ENCODE measurements around the gene REPS1.

Gene REPS1

DNA sequence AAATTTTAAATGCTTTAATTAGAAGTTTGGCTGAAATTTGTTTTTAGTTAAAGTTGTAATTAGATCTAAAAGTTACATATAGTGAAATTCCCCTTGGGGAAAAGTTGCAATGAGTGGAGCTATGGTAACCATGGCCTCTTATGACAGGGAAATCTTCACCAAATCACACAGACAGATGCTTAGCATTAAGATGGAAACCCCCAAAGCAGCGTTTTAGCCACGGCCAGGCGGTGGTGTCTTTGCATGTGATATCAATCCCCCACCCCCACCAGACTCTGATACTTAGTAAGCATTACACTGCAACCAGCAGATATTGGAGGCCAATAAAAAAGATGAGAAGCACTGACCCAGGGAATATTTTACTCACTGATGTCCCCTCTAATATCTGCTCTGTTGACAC is 75.7 kb downstream of the REPS1 start:
- no peak for DNase-seq

DNA sequence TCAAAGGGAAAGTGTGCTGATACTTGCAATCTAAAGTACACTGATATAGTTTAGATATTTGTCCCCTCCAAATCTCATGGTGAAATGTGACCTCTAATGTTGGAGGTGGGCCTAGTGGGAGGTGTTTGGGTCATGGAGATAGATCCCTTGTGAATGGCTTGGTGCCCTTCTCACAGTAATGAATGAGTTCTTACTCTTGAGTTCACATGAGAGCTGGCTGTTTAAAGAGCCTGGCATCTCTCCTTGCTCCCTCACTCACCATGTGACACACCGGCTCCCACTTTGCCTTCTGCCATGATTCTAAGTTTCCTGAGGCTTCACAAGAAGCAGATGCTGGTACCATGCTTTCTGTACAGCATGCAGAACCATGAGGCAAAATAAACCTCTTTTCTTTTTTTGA is 78.1 kb downstream of the REPS1 start:
- DNase-seq: no peak

GRCh38 chr6:138909511-138909910 is 78.5 kb downstream of the REPS1 start:
- DNase-seq: no peak

- DNase-seq: no peak
These were observed 80.9 kb downstream of the REPS1 start for GRCh38 chr6:138907167-138907566.

DNA sequence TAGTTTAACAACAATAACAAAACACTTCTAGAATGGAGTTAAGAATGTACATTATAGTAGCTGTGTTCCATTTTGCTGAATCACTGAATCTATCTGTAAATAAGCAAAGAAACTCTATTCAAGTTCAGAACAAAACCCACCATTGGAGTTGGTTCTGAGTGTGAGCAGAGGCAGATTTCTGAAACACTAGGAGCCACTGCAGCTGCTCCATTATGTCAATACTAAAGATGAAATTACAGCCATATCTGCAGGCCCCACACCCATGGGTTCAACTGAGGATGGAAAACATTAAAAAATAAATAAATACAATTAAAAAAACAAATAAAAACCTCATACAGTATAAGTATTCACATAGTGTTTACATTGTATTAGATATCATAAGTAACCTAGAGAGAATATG is 91.0 kb downstream of the REPS1 start:
- DNase-seq: no peak

- no peak for DNase-seq
These were observed 91.8 kb downstream of the REPS1 start for GRCh38 chr6:138896104-138896756.

- DNase-seq: no peak
These were observed 96.6 kb downstream of the REPS1 start for GRCh38 chr6:138891255-138891986.

DNA sequence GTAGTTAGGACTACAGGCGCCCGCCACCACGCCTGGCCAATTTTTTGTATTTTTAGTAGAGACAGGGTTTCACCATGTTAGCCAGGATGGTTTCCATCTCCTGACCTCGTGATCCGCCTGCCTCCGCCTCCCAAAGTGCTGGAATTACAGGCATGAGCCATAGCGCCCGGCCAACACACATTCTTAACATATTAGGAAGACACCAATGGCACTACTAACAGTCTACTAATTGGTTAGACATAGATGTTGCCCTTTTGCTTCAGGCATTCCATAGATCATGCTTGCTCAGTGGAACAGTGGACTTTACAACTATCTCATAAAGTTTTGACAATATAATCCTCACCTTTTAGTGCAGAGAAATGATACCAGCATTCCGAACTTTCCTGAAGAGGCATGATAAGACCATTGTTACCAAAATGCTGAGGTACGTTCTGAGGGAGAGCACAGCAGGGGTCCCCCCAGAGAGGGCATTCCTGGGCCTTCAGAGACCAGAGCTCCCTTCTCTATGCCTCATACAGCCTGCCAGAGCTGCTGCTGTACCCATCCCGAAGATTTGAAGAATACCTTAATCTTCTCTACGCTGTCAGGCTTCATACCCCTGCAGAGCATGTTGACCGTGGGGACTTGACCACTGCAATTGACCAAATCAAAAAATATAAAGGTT is 102.8 kb downstream of the REPS1 start:
- DNase-seq: no peak

DNA sequence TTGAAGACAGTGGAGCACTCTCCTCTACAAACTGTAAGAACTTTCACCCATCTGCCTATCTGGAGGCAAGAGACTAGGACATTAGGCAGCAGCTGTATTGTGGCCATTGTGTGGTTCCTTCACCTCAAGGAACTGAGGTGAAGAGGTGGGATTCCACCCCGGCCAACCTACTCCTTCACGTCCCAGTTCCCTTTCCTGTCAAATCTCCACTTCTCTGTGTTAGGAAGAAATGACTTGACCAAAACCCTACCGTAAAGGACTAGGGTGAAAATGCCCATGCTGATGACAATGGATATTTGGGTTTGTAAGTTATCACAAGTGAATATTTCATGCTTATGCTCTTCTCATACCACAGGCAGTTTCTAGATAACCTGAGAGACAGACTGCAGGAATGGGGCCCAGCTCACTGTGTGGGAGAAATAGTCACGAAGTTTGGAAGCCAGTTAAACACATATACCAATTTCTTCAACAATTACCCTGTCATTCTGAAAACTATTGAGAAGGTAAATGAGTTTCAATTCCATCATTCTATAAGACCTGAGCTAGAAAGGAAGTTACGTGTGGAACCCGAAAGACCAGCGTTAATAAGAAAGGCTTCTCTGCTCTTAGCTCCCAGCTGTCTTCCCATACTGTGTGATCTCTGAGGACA is 105.6 kb downstream of the REPS1 start:
- DNase-seq: no peak

- no peak for DNase-seq
These were observed 114.9 kb downstream of the REPS1 start for GRCh38 chr6:138873191-138873590.

DNA sequence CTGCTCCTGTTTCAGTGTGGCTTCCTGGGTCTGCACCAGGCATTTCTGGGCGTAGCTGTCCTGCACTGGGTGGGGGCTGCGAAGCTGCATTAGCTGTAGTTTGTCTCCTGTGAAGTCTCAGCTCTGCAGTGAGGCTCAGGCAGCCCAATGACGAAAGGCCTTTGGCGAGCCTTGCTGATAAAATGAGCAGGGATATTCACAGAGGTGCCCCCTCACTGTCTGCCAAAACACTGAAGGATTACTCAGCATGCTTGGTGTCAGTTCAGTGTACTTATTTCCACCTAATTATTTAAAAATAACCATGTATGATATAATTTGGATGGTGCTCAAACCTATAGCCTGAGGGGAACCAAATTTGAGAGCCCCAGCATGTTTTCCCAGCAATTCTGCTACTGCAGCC is 118.7 kb downstream of the REPS1 start:
- no peak for DNase-seq

DNA sequence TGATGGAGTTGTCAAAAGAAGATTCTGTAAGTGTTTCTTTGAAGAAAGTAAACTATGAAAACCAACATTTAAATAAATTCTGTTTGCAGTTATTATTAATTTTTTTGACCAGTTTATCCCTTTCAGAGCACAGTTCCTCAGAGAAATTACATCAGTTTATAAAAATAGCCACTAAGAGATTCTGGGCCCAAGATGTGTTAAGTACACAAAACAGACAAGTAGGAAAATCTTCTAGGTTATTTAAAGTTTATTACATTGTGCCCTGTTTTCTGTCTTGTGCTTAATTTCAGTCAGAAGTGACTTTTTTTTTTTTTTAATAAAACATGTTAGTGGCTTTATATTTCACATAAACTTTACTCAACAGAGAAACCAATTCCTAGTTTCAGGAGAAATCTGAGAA is 119.9 kb downstream of the REPS1 start:
- no peak for DNase-seq

GRCh38 chr6:138865480-138866109 is 122.5 kb downstream of the REPS1 start:
- DNase-seq: no peak

GRCh38 chr6:138864343-138864890 is 123.6 kb downstream of the REPS1 start:
- DNase-seq: no peak

- no peak for DNase-seq
These were observed 124.7 kb downstream of the REPS1 start for GRCh38 chr6:138863321-138863720.

- no peak for DNase-seq
These were observed 125.6 kb downstream of the REPS1 start for GRCh38 chr6:138862456-138862855.

- DNase-seq: no peak
These were observed 130.3 kb downstream of the REPS1 start for GRCh38 chr6:138857775-138858174.

DNA sequence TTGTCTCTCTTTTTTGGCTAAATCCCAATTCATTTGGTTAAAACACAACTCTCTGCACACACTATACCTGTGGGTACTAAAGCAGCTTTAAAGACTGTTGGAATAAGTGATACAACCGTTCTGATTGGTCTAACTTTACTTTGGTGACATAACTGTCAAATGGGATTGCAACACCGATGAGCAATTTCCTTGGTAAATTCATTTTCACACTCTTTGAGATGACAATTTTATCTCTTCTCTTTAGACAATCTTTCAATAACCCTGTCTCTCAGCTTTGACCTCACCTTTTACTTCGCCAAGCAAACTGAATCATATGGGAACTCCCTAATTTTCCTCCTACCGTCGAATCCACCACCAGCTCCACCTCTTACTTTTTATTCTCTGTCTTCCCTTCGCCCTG is 131.4 kb downstream of the REPS1 start:
- no peak for DNase-seq

All from NCI-H510A (cell line).